Renal pelvis (tissue), 4 donors: Measurements from ENCODE around the gene FARS2. TPM values are rescaled to one million over a fixed set of nuclear protein-coding genes. Genes with fewer than 3 reads are reported as not detected.

ENCODE experiments used
- DNase-seq: peaks from one replicate; pipeline ENCODE4 v3.0.0-alpha.2; 2013
- polyA plus RNA-seq, 3 donors: library from polyadenylated mRNA; unstranded; fragments of 120-200 nt; gene quantifications; one replicate each; pipeline ENCODE4 v1.2.1, GENCODE V29; 2013; ENCODE audit not compliant: insufficient read length in 3 of 3

The FARS2 gene
- polyA plus RNA-seq, 3 donors = 18.6 to 22.3 (median 22.2) TPM

DNA sequence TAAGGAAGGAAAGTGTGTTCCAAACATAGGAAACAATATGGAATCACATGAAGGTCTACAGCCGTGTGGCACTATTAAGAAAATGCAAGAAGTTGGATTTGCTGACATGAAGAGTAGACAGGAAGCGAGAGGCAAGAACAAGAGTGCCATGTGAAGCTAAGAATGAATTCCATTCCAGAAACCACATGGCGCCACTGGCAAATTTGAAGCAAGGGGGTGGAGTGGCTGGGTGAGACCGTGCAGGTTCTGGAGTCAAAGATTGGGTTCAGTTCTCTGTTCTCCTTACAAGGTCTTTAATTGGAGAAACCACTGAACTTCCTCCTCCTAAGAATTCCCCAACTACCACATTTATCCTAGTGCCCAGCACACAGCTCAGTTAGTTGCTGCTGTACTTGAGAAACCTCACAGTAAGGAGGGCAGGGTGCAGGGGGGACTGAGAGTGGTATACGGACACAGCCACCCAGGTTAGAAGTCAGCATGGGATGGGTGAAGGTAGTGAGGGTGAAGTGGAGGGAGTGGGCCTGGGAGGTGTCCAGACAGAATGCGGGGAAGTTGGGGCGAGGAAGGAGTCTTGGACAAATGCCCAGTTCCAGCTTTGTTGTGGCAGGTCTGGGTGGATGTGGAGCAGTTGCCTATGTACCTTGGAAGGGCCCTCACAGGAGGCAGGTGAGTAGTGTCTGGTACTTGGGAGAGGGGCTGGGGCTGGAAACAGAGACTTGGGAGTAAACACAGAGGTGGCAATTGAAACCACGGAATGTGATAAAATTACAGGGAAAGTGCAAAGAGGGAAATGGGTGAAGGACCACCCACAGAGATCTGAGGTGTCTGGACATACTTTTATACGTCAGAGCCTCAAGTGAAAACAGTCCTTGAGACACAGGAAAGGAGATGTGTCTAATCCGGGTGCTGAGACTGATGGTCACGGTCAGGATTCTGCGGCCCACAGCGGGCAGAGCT, 14.9 kb upstream of the FARS2 start:
- peak; percentile 42 for DNase-seq

DNA sequence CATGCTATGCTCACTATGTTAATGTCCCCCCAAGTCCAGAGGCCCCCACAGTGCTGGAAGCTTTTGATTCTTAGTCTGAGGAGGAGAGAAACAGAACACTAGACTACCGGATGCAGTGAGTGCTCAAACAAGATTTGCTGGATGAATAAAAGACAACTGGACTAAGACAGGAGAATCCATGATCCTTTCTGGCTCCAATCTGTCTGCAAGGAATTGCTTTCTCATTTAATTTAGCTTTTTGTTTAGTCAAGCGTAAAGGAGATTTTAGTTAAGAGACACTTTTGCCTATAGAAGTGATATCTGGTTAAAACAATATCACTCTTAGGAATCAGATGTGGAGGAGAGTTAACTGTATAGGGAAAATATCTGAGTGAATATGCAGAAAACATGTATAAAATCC, 14.1 kb upstream of the FARS2 start:
- no peak for DNase-seq

DNA sequence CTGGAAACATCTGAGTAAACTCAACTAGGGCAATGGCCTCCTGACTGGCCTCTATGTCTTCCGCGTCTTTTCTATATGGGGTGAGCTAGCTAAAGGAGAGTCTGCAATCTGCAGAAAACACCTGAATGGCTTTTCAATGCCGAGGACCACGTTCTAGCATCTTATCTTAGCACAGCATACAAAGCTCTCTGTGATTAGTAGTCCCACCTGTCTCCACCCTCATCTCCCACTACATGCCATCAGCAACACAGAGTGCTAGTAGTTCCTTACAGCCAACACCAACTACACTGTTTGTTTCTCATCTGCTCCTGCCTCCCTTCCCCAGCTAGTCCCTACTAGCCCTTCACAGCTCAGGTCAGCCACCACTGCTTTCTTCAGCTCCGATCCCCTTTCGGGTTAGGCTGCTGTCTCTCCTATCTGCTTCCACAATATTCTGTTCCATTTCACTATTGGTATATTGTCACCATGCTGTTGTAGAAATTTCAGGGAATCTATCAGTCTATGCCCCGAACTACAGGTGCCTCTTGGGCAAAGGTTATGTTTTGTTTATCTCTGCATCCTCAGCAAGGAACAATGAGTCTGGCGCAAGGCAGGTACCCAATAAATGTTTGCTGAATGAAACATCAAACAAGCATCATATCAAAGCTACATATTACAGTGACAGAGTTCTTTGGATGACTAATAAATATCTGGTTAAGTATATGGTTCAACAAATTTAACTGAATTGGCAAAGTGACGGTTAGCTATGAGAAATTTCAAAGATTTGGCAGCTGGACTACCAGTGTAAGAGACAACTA, 12.8 kb upstream of the FARS2 start:
- no peak for DNase-seq

DNA sequence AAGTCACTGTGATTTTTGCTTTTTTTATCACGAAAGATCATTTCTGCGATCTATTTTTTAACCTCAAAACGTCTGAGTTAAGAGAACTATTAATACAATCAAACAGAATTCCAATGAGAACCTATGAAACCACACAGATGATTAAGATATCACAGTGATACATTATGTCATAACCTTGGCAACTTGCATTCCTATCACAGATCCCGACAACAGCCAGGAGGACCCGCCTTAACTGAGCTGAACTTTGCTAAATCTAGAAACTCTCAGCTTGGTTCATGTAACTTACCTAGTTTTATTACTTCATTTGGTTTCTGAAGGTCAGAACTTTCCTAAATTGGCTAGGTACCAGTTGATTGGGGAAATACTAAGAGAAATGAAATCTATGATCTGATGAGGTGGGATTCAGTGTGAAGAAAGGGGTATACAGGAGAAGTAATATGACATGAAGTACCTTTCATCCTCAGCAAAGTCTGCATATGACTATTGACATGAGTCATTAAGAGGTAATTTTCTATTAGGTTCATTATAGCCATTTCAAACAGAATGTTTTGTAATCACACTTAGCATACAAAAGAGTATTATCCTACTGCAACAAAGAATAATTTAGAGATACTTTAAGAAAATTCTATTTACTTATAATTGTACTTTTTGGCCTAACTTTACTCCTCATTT, 11.7 kb upstream of the FARS2 start:
- DNase-seq = no peak

GRCh38 chr6:5250451-5250850, 10.9 kb upstream of the FARS2 start:
- no peak for DNase-seq

- no peak for DNase-seq
These were observed 10.4 kb upstream of the FARS2 start for GRCh38 chr6:5250911-5251310.

GRCh38 chr6:5256952-5257351, 4.4 kb upstream of the FARS2 start:
- no peak for DNase-seq

DNA sequence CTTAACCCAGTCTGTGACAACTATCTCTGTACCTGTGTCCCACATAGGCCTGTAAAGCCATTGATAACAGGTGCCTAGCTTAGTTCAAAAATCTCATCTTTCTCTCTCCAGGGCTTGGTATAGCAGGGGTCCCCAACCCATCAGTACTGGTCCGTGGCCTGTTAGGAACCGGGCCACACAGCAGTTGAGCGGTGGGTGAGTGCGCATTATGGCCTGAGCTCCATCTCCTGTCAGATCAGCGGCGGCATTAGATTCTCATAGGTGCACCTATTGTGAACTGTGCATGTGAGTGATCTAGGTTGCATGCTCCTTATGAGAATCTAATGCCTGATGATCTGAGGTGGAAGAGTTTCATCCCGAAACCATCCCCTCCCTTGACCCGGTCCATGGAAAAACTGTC, 3.9 kb upstream of the FARS2 start:
- no peak for DNase-seq

DNA sequence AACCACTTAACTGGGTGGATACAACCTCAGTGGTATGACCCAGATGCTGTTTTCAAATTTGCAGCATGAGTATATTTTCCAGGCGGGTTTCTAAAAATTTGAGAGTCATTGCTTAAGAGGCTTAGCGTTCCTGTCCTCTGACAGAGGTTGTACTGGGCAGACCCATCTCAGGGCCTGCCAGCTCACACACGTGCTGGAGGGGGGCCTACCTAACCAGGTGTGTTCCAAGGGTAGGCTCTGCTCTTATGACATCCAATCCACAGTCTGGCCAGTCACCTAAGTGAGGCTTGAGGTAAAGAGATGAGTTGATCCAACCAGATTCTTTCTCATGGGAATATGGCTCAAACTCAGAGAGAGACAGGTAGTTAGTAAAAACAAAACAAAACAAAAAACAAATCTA, 1.9 kb upstream of the FARS2 start:
- DNase-seq = no peak

DNA sequence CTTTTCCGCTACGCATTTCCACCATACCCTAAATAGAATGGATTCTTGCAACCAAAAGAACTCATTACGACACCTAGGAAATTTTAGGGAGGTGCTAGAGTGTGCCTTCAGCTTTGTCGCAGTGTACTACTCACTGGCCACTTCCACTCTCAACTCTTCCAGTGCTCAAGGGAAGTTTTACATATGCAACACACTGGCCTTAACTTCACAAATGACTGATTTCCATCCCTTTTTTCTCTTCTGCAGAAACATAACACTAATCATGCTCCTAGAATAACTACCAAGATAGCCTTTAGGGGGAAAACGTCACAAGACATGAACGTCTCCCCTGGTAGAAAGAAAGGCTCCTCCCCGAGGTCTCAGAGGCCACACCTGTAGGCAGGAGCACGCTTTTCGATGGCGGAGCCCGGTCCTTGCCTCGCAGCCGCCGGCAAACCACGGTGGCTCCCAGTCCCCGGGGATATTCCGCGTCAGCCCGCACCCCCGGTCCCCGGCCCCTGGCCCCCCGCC, 1.1 kb upstream of the FARS2 start:
- DNase-seq = peak; percentile 54

GRCh38 chr6:5261545-5262109, 314 bp downstream of the FARS2 start:
- DNase-seq = peak; percentile 24

DNA sequence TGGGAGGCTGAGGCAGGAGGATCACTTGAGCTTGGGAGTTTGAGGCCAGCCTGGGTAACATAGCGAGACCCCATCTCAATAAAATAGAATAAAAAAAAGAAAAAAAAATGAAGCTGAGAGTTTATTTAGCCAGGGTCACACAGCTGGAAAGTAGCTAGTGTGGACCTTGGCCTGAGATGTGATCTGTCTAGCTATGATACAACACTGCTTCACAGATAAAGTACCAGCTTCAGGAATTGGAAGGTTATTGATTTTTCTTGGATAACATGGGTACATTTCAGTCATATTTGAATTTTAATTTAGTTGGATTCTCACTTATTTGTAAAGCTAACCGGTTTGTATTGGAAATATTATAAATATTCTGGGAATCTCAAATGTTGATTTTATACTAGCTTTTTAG, 5.1 kb downstream of the FARS2 start:
- DNase-seq = no peak

DNA sequence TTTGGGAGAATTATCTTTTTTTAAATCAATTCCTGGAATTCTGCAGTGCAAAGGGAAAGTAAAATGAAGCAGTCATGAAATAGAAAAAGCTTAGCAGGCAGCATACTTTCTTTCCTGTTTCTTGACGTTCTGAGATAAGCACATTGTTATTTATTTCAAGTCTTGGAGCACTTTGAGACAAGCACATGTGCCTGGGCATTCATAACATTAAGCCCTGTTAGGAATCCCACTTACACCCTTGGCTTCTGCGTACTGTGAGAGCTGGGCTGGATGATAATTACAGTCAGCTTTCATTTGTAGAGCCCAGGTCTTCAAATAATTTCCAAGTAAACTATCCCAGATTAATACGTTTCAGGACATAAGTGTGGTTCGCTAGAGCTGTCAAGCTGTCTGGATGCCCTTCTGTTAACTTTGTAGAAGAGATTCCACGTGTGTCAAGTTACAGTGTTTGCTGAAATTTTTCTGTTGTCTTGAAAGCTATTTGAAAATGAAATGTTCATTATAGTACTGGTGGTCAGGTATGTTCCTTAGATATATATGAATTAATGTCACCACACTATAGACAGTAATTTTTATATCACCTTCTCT, 8.9 kb downstream of the FARS2 start:
- DNase-seq = no peak

DNA sequence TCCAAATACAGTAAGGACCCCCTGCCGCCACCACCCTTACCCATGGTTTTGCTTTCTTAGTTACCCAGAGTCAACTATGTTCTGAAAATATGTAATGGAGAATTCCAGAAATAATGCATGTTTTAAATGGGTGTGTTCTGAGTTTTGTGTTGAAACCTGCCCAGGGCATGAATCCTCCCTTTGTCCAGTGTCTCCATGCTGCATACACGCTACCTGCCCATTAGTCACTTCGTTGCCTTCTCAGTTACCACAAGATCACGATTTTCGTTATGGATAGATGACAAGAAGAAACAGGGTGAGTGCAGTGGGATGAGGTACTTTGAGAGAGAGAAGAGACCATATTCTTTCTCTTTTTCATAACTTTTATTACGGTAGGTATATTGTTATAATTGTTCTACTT, 10.6 kb downstream of the FARS2 start:
- no peak for DNase-seq

DNA sequence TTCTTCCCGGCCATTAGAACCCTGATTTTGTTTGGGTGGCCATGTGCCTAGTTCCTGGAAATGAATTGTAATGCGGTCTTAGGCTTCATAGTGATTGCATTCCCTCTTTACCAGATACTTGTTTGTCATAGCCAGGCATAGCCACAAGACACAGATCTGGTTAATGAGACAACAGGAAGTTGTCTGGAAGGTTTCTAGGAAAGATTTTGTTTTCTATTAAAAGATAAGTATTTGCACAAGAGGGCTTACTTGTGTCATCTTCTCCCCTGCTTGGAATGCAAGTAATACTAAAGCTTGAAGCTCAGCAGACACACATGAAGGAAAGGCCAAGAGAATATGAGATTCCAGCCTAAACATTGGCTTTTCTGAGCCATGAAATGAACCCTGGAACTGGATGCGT, 12.9 kb downstream of the FARS2 start:
- no peak for DNase-seq

- no peak for DNase-seq
These were observed 14.2 kb downstream of the FARS2 start for GRCh38 chr6:5275497-5275896.

DNA sequence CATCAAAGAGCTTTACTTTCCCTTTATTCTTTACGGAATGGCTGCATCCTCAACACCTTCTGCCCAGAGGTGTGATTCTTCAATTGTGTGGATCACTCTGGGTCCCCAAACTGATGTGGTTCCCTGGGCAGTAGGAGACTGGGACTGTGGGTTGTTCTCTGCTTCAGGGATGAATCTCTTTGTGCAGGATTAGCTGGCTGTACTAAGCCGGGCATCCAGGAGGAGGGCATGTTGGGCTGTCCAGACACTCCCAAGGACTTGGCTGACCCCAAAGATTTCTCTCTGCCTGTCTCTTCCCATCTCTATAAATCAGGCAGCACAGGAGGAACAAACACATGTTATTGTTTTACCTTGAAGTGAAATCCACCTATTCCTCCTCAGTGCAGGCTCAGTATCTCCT, 15.3 kb downstream of the FARS2 start:
- peak; percentile 8 for DNase-seq

DNA sequence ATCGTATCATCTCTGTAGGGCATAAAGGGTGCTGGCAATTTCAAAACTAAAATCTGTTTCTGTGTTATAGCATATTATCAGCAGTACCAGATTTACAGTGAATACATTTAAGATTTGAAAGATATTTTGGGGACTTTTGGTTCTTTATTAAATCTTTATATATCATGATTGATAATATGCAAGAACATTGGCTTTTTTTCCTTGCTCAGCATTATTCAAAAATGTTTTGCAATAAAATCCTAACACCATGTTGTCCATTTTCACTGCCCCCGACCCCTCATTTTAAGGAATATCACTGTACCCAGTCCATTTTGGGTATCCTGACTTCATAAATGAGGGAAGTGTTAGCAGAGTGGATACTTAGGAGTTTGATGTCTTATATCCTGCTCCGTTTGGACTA, 16.3 kb downstream of the FARS2 start:
- no peak for DNase-seq

DNA sequence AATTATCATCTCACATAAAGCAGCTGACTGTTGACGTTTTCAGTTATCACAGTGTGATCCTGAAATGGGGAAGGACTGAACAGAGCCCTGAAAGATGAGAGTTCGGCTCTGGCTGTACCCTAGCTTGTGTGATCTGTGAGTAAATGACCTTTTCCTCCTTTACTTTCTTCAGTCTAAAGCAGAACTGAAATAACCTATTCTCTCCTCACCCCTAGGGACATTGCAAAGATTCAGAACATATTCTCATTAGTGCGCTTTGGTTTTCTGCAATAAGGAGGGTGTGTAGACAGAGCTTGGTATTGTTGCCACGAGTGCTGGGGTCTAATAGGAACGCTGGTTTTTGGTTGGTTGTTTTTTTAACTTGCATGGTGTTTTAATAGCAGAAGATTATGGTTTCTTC, 16.7 kb downstream of the FARS2 start:
- DNase-seq = no peak

GRCh38 chr6:5278565-5279120, 17.3 kb downstream of the FARS2 start:
- DNase-seq = no peak

GRCh38 chr6:5279891-5280338, 18.6 kb downstream of the FARS2 start:
- DNase-seq = no peak
